Left ventricle myocardium inferior (tissue), 1 donor: Measurements from ENCODE around the gene NHS. TPM values are rescaled to one million over a fixed set of nuclear protein-coding genes. Genes with fewer than 3 reads are reported as not detected.

Experiments used
- DNase-seq: peaks from one replicate; pipeline ENCODE4 v3.0.0-alpha.2; 2020
- H3K27ac ChIP-seq: fragments of 200-600 bp; replicated peaks from 2 replicates; pipeline ENCODE4 v1.8.0; 2021
- H3K27me3 ChIP-seq: fragments of 200-600 bp; 2 replicates; pipeline ENCODE4 v1.8.0; 2021; ENCODE audit warnings: low read depth
- H3K36me3 ChIP-seq: fragments of 200-600 bp; 2 replicates; pipeline ENCODE4 v1.8.0; 2021
- H3K4me1 ChIP-seq: fragments of 200-600 bp; 2 replicates; pipeline ENCODE4 v1.8.0; 2021
- H3K4me3 ChIP-seq: fragments of 200-600 bp; 2 replicates; pipeline ENCODE4 v1.8.0; 2021; ENCODE audit warnings: mild to moderate bottlenecking, moderate library complexity
- H3K9me3 ChIP-seq: fragments of 200-600 bp; replicated peaks from 2 replicates; pipeline ENCODE4 v1.8.0; 2021
- intact Hi-C: fragments of 100-400 bp; cut with micrococcal nuclease; formaldehyde crosslinking; loops from one replicate; pipeline ENCODE4 v1.11.0; 2022
- total RNA-seq: library from RNA; stranded (reverse); fragmentation: NEBNext Ultra II Directional; extraction: Animal tissue kit (Norgen Biotek cat#: 25700); gene quantifications from one replicate; pipeline ENCODE4 v1.2.1, GENCODE V29; 2021
- TF ChIP-seq, protein P1 (sequence below): fragments of 200-600 bp; IDR thresholded peaks from 2 replicates; pipeline ENCODE4 v1.8.0; 2021; ENCODE audit warnings: antibody characterized with exemption, mild to moderate bottlenecking, borderline replicate concordance
- donor health status: DM: no; HTN: yes; CAD: no; lungs with severe emphysema.

NHS gene
- total RNA-seq, 1 donor from 2014 or later: 1.0 TPM

DNA sequence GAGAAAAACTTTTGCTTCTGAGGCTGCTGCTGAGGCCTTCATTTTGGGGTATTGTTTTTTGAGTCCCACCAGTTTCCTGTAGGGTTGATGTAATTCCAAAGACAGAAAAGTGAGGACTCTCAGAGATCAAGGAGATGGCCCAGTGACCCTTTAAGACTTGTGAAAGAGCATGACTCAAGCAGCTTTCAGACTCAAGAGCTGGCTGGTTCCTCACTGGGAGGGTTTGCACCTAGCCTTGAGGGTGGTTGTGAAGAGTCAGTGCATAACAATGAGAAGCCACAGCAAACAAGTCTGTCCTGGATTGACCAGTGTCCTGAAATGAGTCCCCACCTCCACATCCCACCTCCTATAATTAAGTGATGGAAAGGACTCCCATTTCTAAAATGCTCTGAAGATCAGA lies 89.2 kb downstream of the NHS start:
- Histone ChIP-seq H3K27me3 (no peaks in the 10 kb centered on the region), H3K9me3 (no peaks in the 10 kb centered on the region), H3K4me3 (no peak overlapping the region), H3K4me1 (no peaks in the 10 kb centered on the region), H3K36me3 (no peaks in the 10 kb centered on the region), H3K27ac (no peak overlapping the region)
- intact Hi-C loops: no loop called here
- TF ChIP-seq, protein P1, sequence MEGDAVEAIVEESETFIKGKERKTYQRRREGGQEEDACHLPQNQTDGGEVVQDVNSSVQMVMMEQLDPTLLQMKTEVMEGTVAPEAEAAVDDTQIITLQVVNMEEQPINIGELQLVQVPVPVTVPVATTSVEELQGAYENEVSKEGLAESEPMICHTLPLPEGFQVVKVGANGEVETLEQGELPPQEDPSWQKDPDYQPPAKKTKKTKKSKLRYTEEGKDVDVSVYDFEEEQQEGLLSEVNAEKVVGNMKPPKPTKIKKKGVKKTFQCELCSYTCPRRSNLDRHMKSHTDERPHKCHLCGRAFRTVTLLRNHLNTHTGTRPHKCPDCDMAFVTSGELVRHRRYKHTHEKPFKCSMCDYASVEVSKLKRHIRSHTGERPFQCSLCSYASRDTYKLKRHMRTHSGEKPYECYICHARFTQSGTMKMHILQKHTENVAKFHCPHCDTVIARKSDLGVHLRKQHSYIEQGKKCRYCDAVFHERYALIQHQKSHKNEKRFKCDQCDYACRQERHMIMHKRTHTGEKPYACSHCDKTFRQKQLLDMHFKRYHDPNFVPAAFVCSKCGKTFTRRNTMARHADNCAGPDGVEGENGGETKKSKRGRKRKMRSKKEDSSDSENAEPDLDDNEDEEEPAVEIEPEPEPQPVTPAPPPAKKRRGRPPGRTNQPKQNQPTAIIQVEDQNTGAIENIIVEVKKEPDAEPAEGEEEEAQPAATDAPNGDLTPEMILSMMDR: no peak
- DNase-seq: no peak

DNA sequence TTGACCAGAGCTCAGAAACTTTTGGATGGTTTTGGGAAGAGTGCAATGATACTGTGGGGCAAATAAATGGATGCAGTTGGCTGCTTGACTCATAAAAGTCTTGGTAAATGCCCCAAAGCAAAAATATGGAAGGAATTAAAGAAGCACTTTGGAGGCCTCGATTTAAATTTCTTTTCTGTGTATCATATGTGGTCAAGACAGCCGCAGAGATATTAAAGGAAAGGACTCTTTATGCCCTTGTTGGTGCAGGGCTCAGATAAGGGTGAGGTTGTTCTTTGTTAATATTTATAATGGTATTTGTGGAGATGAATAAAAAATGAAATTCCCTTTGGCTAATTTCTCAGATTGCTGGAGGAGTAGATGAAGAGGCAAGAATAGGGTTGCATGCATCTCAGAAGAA lies 90.2 kb downstream of the NHS start:
- Histone ChIP-seq H3K27ac (no peak overlapping the region), H3K4me3 (no peak overlapping the region), H3K9me3 (no peaks in the 10 kb centered on the region), H3K36me3 (no peaks in the 10 kb centered on the region), H3K27me3 (no peaks in the 10 kb centered on the region), H3K4me1 (no peaks in the 10 kb centered on the region)
- TF ChIP-seq, protein P1: no peak
- no peak for DNase-seq
- intact Hi-C loops: no loop called here

DNA sequence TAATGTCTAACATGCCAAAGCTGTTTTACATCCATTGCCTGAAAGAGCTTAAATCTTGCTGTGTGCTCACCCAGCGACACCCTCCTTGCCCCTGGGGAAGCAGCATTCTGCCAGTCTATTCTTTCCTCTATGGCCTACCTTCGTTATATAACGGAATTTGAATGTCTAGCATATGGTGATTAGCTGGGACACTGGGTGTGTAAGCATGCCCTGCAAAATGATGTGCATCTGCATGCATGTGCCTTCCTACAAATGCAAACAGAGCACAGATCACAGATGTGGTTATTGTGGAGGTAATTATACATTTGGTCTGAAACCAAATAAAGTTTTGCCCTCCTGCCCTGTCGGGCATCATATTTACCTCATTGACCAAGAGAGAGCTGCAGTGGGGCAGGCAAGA lies 90.8 kb downstream of the NHS start:
- Histone ChIP-seq H3K9me3 (no peaks in the 10 kb centered on the region), H3K36me3 (no peaks in the 10 kb centered on the region), H3K4me3 (no peak overlapping the region), H3K27me3 (no peaks in the 10 kb centered on the region), H3K27ac (no peak overlapping the region), H3K4me1 (no peaks in the 10 kb centered on the region)
- TF ChIP-seq, protein P1: no peak
- no peak for DNase-seq
- intact Hi-C loops: no loop called here

DNA sequence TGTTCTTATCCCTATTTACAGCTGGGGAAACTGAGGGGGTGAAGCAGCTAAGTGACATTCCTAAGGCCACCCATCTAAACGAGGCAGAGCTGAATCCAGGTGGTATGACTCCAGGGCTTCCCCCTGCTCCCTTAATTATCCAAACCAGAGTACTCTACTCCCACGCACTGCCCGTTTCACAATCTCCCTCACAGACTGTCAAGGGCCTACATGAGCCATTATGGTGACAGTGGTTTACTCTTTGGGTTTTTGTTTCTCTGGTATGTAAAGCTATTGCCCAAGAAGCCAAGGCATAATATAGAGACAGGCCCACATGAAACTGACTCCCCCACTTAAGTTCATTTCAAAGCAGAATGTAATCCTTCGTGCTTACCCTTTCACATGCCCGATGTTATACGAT lies 95.1 kb downstream of the NHS start:
- TF ChIP-seq, protein P1: no peak
- Histone ChIP-seq H3K9me3 (no peaks in the 10 kb centered on the region), H3K27ac (no peak overlapping the region), H3K36me3 (no peaks in the 10 kb centered on the region), H3K4me3 (no peak overlapping the region), H3K4me1 (peaks cover 2% of the 10 kb centered on the region), H3K27me3 (no peaks in the 10 kb centered on the region)
- intact Hi-C loops: no loop called here
- no peak for DNase-seq

DNA sequence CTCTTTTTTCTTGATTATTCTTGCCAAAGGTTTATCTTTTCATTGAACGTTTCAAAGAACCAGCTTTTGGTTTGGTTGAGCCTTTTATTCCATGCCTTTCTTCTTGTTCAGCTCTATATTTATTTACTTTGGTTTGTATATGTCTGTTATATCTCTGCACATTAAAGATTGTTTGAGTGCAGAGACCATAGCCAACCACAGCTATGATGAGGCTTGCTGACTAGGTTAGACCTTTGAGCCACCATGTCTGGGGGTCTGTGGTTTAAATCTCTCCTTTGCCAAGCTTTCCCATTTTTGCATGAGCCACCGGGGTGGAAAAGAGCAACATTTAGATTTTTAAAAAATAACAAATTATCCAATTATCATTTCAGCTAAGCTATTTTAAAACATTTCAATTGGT lies 96.1 kb downstream of the NHS start:
- Histone ChIP-seq H3K4me1 (peaks cover 11% of the 10 kb centered on the region), H3K27ac (no peak overlapping the region), H3K4me3 (no peak overlapping the region), H3K27me3 (no peaks in the 10 kb centered on the region), H3K9me3 (no peaks in the 10 kb centered on the region), H3K36me3 (no peaks in the 10 kb centered on the region)
- TF ChIP-seq, protein P1: no peak
- intact Hi-C loops: no loop called here
- no peak for DNase-seq

DNA sequence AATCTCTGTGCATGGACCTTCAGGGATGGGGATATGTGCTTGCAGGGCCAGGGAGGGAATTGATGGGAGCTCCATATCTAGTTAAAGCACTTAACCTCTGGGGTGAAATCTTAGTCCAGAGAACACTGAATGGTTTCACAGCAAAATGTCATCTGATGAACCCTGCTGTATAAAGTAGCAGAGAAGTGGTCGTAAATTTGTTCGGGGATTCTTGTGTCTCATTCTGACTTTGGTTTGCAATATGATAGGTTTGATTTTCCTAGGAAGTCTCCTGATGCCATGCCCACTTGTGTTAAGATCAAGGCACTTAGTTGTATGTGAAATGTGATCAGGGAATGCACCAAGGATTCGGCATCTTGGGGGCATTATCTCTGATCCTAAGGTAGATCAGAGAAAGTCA lies 96.9 kb downstream of the NHS start:
- Histone ChIP-seq H3K4me3 (no peak overlapping the region), H3K27me3 (no peaks in the 10 kb centered on the region), H3K36me3 (no peaks in the 10 kb centered on the region), H3K4me1 (peaks cover 11% of the 10 kb centered on the region), H3K27ac (no peak overlapping the region), H3K9me3 (no peaks in the 10 kb centered on the region)
- intact Hi-C loops: no loop called here
- TF ChIP-seq, protein P1: no peak
- DNase-seq: no peak
